Smooth muscle cell of the brain vasculature (primary cell): Measurements from ENCODE around the gene PER1.
A peak's percentile ranks its signal among the peaks of the same experiment; 100 is the strongest.
"Not testable (repeated sequence)": the region's sequence is repeated elsewhere in the genome, so short reads cannot be mapped to it uniquely, and the experiment has no call there.

Experiments
- DNase-seq: peaks from one replicate; pipeline ENCODE4 v3.0.0-alpha.2; 2012; ENCODE audit warnings: low read depth, low spot score

PER1 gene

DNA sequence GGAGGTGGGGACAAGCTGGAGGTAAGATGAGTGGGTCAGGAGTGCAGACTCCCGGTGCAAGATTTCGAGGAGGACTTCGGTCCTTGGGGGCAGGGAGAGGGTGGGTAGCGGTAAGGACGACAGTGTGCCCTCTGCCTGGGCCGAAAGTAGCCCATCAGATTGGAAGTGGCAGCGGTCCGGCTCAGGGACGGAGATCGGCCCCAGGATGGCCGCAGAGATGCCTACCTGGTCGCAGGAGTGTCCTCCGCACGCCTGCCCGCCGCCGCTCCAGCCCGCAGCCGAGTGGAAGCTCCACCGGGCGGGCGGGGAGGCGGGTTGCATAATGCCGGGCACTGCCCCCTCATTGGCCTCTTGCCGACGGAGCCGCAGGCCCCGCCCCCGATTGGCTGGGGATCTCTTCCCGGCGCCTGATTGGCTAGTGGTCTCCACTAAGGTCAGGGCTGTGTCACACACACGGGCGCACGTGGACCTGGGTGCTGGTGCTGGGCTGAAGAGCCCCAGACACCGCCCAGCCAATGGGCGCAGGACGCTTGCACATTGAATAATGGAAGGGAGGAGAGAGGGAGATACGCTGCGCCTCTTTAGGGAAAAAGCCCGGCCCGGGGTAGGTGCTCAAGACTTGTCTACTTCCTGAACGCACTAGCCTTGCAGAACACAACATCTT, at the start of gene PER1:
PER1 (minus strand) TSS at position 293 of the 664 bp plus-strand sequence. CDS start 1,698 bp downstream, outside the sequence.
- DNase-seq, result no peak

DNA sequence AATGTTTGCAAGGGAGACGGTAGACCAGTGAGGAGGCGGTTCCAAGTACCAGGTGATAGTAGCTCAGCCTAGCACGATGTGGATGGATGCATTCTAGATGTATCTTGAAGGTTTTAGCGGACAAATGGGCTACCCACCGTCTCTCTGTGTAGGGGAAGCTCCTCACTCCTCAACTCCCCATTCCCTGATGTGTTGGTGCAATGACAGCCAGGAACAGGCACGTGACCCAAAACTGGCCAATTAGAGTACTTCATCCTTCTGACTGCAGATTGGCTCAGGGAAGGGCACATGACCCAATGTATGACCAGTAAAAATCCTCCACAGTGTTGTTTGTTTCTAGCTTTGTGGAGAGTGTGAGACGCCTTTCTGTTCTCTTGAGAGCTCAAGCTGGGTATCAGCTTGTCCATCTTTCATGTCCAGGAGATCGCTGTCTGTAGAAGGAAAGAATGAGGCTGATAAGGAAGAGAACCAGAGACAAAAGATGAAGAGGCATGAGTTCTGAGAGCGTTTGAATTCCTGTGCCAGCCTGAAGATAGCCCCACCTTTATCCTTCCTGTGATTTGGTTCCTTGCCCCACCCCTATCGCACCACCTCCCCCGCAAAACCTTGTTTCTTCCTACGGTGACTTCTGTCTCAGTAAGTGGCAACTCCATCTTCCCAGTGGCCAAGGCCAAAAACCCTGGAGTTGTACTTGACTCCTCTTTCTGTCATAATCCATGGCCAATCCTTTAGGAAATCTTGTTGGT, 40.0 kb upstream of the PER1 start:
- no peak for DNase-seq

- no peak for DNase-seq
These were observed 38.3 kb upstream of the PER1 start for GRCh38 chr17:8190506-8190905.

- DNase-seq, result peak; percentile 90
These were observed 37.7 kb upstream of the PER1 start, which contains the start of gene BORCS6 for GRCh38 chr17:8189711-8190477. BORCS6 (minus strand) TSS chr17:8190180; CDS start chr17:8190140, 40 bp downstream.

- DNase-seq, result no peak
These were observed 37.0 kb upstream of the PER1 start for GRCh38 chr17:8189041-8189710.

GRCh38 chr17:8188263-8188839, 36.1 kb upstream of the PER1 start:
- no peak for DNase-seq

DNA sequence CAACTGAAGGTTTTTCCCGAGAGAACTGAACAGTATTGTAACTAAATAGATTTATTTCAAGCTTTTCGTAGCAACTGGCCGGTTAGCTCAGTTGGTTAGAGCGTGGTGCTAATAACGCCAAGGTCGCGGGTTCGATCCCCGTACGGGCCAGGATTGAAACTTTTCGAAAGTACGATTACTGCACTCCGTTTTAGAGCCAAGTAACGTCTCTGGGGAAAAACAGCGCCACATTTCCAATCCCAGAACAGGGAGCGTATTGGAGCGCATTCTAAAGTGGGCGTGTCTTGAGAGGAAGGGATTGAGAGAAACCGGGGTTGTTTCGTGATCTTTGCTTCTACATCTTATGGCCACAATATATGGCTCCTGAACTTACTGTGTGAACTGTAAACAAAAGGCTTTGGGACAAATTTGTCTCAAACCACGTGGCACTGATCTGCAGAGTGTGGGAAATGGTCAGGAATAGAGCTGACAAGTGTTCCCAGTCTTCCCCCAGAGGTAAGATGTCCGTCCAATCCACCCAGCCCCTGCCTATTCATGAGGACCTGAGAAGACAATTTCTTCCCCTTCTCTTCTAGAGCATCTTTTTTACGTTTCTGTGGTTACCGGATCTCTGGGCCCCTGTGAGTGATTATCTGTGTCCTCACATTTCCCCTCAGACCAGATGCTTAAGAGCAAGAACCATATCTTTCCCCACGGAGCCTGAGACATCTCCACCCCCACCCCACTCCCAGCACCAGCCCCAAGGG, 35.5 kb upstream of the PER1 start:
- DNase-seq, result peak; percentile 97

- peak; percentile 85 for DNase-seq
These were observed 34.7 kb upstream of the PER1 start for GRCh38 chr17:8186787-8187516.

DNA sequence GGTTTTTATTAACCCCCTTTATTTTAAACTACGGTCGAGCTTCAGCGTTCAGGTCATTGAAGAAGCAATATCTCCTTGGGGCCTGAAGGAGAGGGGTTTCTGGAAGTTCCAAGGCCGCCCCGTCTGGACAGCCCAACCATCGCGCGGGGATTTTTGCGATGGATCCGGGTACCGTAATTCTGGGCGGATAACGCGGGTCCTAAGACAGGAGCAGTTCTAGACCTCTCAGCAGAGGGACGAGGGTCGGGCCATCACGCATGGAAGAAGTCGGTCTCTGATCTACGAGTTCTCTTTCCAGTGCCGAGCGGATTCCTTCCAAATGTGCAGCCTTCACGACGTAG, 34.2 kb upstream of the PER1 start:
- no peak for DNase-seq

GRCh38 chr17:8185582-8186445, 33.6 kb upstream of the PER1 start:
- no peak for DNase-seq

- DNase-seq, result no peak
These were observed 25.0 kb upstream of the PER1 start for GRCh38 chr17:8176998-8177731.

- DNase-seq, result no peak
These were observed 24.2 kb upstream of the PER1 start, which contains the start of gene TMEM107 for GRCh38 chr17:8176197-8176940. TMEM107 (minus strand) TSS chr17:8176380; CDS start chr17:8176286, 94 bp downstream.

GRCh38 chr17:8175795-8176196, 23.6 kb upstream of the PER1 start:
- no peak for DNase-seq

DNA sequence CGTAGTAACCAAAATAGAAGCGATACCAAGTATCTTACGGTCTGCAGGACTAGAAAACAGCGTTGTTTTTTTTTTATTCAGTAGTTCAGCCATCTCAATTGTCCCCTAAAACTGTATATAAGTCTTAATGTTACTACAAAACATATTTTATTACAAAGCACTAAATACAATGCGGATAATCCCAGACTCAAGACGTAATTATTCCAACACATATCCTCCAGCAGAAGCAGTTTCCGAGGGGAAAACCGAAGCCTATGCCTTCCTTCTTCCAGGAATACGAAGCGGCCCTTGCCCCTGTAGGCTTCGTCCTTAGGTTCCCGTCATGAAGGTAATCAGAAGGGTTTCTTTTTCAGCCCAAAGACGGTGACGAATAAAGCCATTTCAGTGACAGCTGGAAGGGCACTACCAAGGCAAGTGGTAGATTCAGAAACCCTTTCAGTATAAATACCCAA, 21.7 kb upstream of the PER1 start:
- DNase-seq, result no peak

DNA sequence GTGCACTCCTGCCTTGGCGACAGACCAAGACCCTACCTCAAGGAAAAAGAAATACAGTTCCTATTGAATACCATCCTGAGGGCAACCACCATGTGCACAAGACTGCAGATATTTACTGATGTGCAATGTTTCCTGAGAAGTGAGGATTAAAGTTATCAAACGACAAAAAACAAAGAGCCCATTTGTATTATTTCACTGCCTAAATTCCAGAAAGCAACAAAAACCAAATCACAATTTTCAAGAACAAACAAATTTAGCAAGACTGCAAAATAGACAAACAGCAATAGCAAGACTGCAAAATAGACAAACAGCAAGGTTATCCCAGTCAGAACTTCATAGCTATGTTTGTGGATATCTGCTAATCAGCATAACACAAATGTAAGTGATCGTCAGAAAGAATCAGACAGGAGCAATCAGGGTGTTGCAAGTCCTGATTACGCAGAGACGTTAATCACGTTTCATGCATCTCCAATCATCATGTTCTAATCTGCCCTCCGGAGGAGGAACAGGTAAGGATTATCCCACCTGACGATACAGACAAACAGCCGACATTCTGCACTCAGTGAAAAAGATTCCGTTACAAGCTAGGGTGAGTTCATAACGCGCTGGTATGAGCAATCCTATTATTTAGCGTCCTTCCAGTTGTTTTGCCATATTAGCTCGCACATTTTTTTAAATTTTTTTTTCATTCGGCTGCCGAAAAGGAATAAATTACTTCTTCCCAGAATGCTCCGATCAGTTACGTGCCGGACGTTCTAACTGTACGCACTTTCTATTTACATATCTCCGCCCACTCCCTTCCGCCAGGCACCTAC, 21.1 kb upstream of the PER1 start:
- DNase-seq, result no peak

- DNase-seq, result not testable (repeated sequence)
These were observed 18.0 kb upstream of the PER1 start for GRCh38 chr17:8170186-8170585.

DNA sequence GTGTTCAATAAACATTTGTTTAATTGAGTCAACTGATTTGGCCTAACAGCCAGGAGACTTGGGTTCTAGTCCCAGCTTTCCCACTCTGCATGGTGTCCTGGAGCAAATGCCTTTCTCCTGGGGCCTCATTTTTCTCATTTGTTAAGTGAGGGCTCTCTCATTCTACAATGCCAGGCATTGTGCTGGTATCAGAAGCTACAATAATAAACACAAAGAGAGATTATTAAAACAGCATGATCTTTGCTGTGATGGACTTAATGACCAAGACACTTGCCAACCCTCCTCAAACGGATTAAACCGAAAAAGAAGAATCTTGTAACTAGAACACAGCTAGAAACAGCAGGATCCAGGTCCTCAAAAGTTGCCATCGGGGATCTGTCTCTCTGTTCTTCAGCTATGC, 15.3 kb upstream of the PER1 start:
- no peak for DNase-seq
